ENCODE results near the gene B4GALT2. TPM values are rescaled to one million over a fixed set of nuclear protein-coding genes. Genes with fewer than 3 reads are reported as not detected.

B4GALT2 gene
- total and polyA plus RNA-seq, 10 of the 15 experiments (the other 5 are each of a cell fraction or from before 2014, with no cell fraction given): 0.98 to 61.0 (median 23.4) TPM

GRCh38 chr1:44019466-44019948 is 40.5 kb downstream of the B4GALT2 start:
- intact Hi-C loops (cut with micrococcal nuclease; ENCODE audit: unreplicated experiment) (no loop called here), in situ Hi-C loops (cut with MboI) (no loop called here)
- no peaks in the 10 kb centered on the region for H4K20me1 ChIP-seq (ENCODE audit: control insufficient read depth, insufficient read depth)
- no peak overlapping the region for H3K9ac ChIP-seq (ENCODE audit: control insufficient read depth, insufficient read depth, low read length)
- H3K36me3 ChIP-seq (ENCODE audit: control insufficient read depth in 2 of 2, insufficient read depth in 2 of 2, low read length in 1 of 2): no peaks in the 10 kb centered on the region
- POLR2A ChIA-PET: no interaction called here
- DNase-seq (ENCODE audit: low read depth, low spot score) (no peak), ATAC-seq (no peak), FAIRE-seq (no peak)
- H2AFZ ChIP-seq (ENCODE audit: control insufficient read depth, low read depth, low read length): no peak overlapping the region
- SMC1A ChIA-PET (ENCODE audit: uncharacterized antibody, unreplicated experiment): no interaction called here
- H3K4me3 ChIP-seq: no peak overlapping the region
- BruUV-seq (replicated peaks): no TSS peak
- H3K79me2 ChIP-seq (ENCODE audit: control insufficient read depth, insufficient read depth, low read length): no peaks in the 10 kb centered on the region
- 71% methylated on average over 12 of the region's 13 CpGs for whole genome bisulfite sequencing (ENCODE audit: insufficient coverage, insufficient replicate concordance, low lambda C conversion rate, missing lambda C conversion rate)
- no peaks in the 10 kb centered on the region for H3K4me1 ChIP-seq (ENCODE audit: control insufficient read depth, insufficient read depth, low read length)
- H3K4me2 ChIP-seq (ENCODE audit: control insufficient read depth, insufficient read depth): no peak overlapping the region
- CTCF ChIA-PET: interaction anchor here (1.8 kb wide), 1 partner anchor 14 kb away, joined by 7 read pairs; no protein-coding TSS in a partner anchor
- H3K9me3 ChIP-seq (replicated peaks; ENCODE audit: control insufficient read depth, insufficient read depth, low read length): no peaks in the 10 kb centered on the region
- no peak overlapping the region for H3K27ac ChIP-seq (ENCODE audit: control insufficient read depth, insufficient read depth)
- H3K27me3 ChIP-seq (replicated peaks in 1 of 2; ENCODE audit: control insufficient read depth in 2 of 2, insufficient read depth in 2 of 2, low read length in 1 of 2): no peaks in the 10 kb centered on the region
- RAD21 ChIA-PET (ENCODE audit: unreplicated experiment): no interaction called here
- no peak for TF ChIP-seq BCL3 (IDR thresholded peaks at IDR 0.05; ENCODE audit: borderline replicate concordance, insufficient read depth, low read depth, low read length, poor library complexity, severe bottlenecking)
- no peak for TF ChIP-seq CHD1 (IDR thresholded peaks at IDR 0.05; ENCODE audit: low read depth, low read length)
- no peak for TF ChIP-seq RELB (IDR thresholded peaks at IDR 0.05; ENCODE audit: low read depth)
- TF ChIP-seq RAD51 (IDR thresholded peaks at IDR 0.05): no peak
- TF ChIP-seq BHLHE40 (IDR thresholded peaks at IDR 0.05; ENCODE audit: borderline replicate concordance in 1 of 2, low read depth in 2 of 2, low read length in 1 of 2): no peak
- TF ChIP-seq LARP7 (IDR thresholded peaks at IDR 0.05): no peak
- TF ChIP-seq PAX8 (IDR thresholded peaks at IDR 0.05): no peak
- TF ChIP-seq RUNX3 (IDR thresholded peaks at IDR 0.05; ENCODE audit: low read length): no peak
- TF ChIP-seq ZZZ3 (IDR thresholded peaks at IDR 0.05; ENCODE audit: control insufficient read depth, insufficient read length, low read depth): no peak
- TF ChIP-seq IKZF2 (IDR thresholded peaks at IDR 0.05): no peak
- TF ChIP-seq PBX3 (IDR thresholded peaks at IDR 0.05; ENCODE audit: insufficient replicate concordance, low read depth, low read length): no peak
- TF ChIP-seq CBX3 (IDR thresholded peaks at IDR 0.05; ENCODE audit: borderline replicate concordance, low read depth): no peak
- no peak for TF ChIP-seq KDM1A (IDR thresholded peaks at IDR 0.05; ENCODE audit: borderline replicate concordance)
- TF ChIP-seq IRF5 (IDR thresholded peaks at IDR 0.05; ENCODE audit: borderline replicate concordance): no peak
- no peak for TF ChIP-seq EED (IDR thresholded peaks at IDR 0.05; ENCODE audit: low read depth)

Data from GM12878 (cell line).